HG03521 (cell line): ENCODE measurements around the gene FXN.
"Not testable (repeated sequence)": the region's sequence is repeated elsewhere in the genome, so short reads cannot be mapped to it uniquely, and the experiment has no call there.

Source experiments
- ATAC-seq: cut with Tn5 transposase; IDR thresholded peaks from one replicate; pipeline ENCODE4 v1.9.1; 2021; ENCODE audit warnings: mild to moderate bottlenecking, moderate library complexity; ENCODE audit not compliant: unreplicated experiment

Gene FXN

GRCh38 chr9:69065660-69066059, 30.1 kb downstream of the FXN start:
- no peak for ATAC-seq

- ATAC-seq, result no peak
Observed at GRCh38 chr9:69066955-69067354, 31.4 kb downstream of the FXN start.

- ATAC-seq, result no peak
Observed at GRCh38 chr9:69070201-69070600, 34.6 kb downstream of the FXN start.

GRCh38 chr9:69071059-69071458, 35.5 kb downstream of the FXN start:
- no peak for ATAC-seq

- no peak for ATAC-seq
Observed at GRCh38 chr9:69073103-69073502, 37.6 kb downstream of the FXN start.

- ATAC-seq, result no peak
Observed at GRCh38 chr9:69074801-69075200, 39.2 kb downstream of the FXN start.

GRCh38 chr9:69076550-69076949, 41.0 kb downstream of the FXN start:
- ATAC-seq, result no peak

- no peak for ATAC-seq
Observed at GRCh38 chr9:69078069-69078468, 42.5 kb downstream of the FXN start.

GRCh38 chr9:69078581-69078980, 43.0 kb downstream of the FXN start:
- ATAC-seq, result no peak

- no peak for ATAC-seq
Observed at GRCh38 chr9:69079186-69079585, 43.6 kb downstream of the FXN start.

- no peak for ATAC-seq
Observed at GRCh38 chr9:69081261-69081660, 45.7 kb downstream of the FXN start.

- ATAC-seq, result no peak
Observed at GRCh38 chr9:69083321-69083720, 47.8 kb downstream of the FXN start.

- no peak for ATAC-seq
Observed at GRCh38 chr9:69085569-69086283, 50.2 kb downstream of the FXN start.

- ATAC-seq, result no peak
Observed at GRCh38 chr9:69086312-69086711, 50.8 kb downstream of the FXN start.

GRCh38 chr9:69086769-69087168, 51.2 kb downstream of the FXN start:
- ATAC-seq, result no peak

GRCh38 chr9:69089082-69089481, 53.5 kb downstream of the FXN start:
- no peak for ATAC-seq

GRCh38 chr9:69089491-69089890, 53.9 kb downstream of the FXN start:
- no peak for ATAC-seq

GRCh38 chr9:69090140-69090750, 54.7 kb downstream of the FXN start:
- no peak for ATAC-seq

GRCh38 chr9:69090946-69091345, 55.4 kb downstream of the FXN start:
- ATAC-seq, result no peak

GRCh38 chr9:69093471-69094103, 58.0 kb downstream of the FXN start:
- no peak for ATAC-seq

GRCh38 chr9:69094361-69095135, 59.0 kb downstream of the FXN start:
- ATAC-seq, result not testable (repeated sequence)

GRCh38 chr9:69097064-69097463, 61.5 kb downstream of the FXN start:
- no peak for ATAC-seq
